Mesenchymal stem cell (in vitro differentiated cells and primary cell): ENCODE results near the gene DACT1.

Experiments used
- DNase-seq: peaks from one replicate; pipeline ENCODE4 v3.0.0-alpha.2; 2013
- H2AFZ ChIP-seq: one replicate; pipeline ENCODE4 v1.6.1; 2013; ENCODE audit warnings: low read depth, mild to moderate bottlenecking, control low read depth, inconsistent platforms, low read length, moderate library complexity
- H2AK5ac ChIP-seq: 2 replicates; pipeline ENCODE4 v1.6.1; 2013; ENCODE audit warnings: low read length, moderate library complexity, mild to moderate bottlenecking, inconsistent platforms; ENCODE audit not compliant: severe bottlenecking
- H2BK120ac ChIP-seq: one replicate; pipeline ENCODE4 v1.6.1; 2013; ENCODE audit warnings: low read depth, mild to moderate bottlenecking, inconsistent platforms, low read length, moderate library complexity
- H2BK12ac ChIP-seq, 2 experiments: one replicate each; pipeline ENCODE4 v1.6.1; 2013; ENCODE audit warnings: inconsistent platforms in 2 of 2, low read length in 2 of 2, mild to moderate bottlenecking in 2 of 2, moderate library complexity in 2 of 2, control low read depth in 1 of 2
- H2BK15ac ChIP-seq: one replicate; pipeline ENCODE4 v1.6.1; 2013; ENCODE audit warnings: mild to moderate bottlenecking, low read depth, inconsistent platforms; ENCODE audit not compliant: poor library complexity, severe bottlenecking
- H2BK5ac ChIP-seq: 2 replicates; pipeline ENCODE4 v1.6.1; 2013; ENCODE audit warnings: low read depth, mild to moderate bottlenecking, low read length, control low read depth, inconsistent platforms; ENCODE audit not compliant: poor library complexity, severe bottlenecking
- H3K14ac ChIP-seq, 2 experiments: one replicate each; pipeline ENCODE4 v1.6.1; 2013; ENCODE audit warnings: inconsistent platforms in 2 of 2, low read length in 2 of 2, control low read depth in 1 of 2, mild to moderate bottlenecking in 1 of 2, moderate library complexity in 1 of 2
- H3K18ac ChIP-seq, 2 experiments: one replicate each; pipeline ENCODE4 v1.6.1; 2013; ENCODE audit warnings: inconsistent platforms in 2 of 2, low read length in 2 of 2, control low read depth in 1 of 2, low read depth in 1 of 2, mild to moderate bottlenecking in 1 of 2
- H3K23ac ChIP-seq, 2 experiments: one replicate each; pipeline ENCODE4 v1.6.1; 2013; ENCODE audit warnings: inconsistent platforms in 2 of 2, low read length in 2 of 2, mild to moderate bottlenecking in 2 of 2, moderate library complexity in 2 of 2, control low read depth in 1 of 2
- H3K27ac ChIP-seq: 2 replicates; pipeline ENCODE4 v1.5.1; 2013; ENCODE audit warnings: mild to moderate bottlenecking, moderate library complexity, low read length, control low read depth, inconsistent platforms; ENCODE audit not compliant: poor library complexity, severe bottlenecking
- H3K27me3 ChIP-seq, 2 experiments: 2 replicates each; pipeline versions ENCODE4 v1.6.1 to v1.7.0; 2013; ENCODE audit warnings: low read length in 2 of 2, mild to moderate bottlenecking in 2 of 2, moderate library complexity in 2 of 2, control low read depth in 1 of 2, inconsistent platforms in 1 of 2; ENCODE audit not compliant: control insufficient read depth in 1 of 2, insufficient read depth in 1 of 2
- H3K36me3 ChIP-seq, 2 experiments: 2 replicates each; pipeline versions ENCODE4 v1.6.1 to v1.7.0; 2013; ENCODE audit warnings: low read length in 2 of 2, control low read depth in 1 of 2, inconsistent platforms in 1 of 2, low read depth in 1 of 2, mild to moderate bottlenecking in 1 of 2; ENCODE audit not compliant: insufficient read depth in 2 of 2, control insufficient read depth in 1 of 2
- H3K4ac ChIP-seq, 2 experiments: one replicate each; pipeline ENCODE4 v1.6.1; 2013; ENCODE audit warnings: inconsistent platforms in 2 of 2, low read length in 2 of 2, mild to moderate bottlenecking in 2 of 2, moderate library complexity in 2 of 2, control low read depth in 1 of 2, low read depth in 1 of 2
- H3K4me1 ChIP-seq: 2 replicates; pipeline ENCODE4 v1.6.1; 2013; ENCODE audit warnings: low read depth, low read length, control low read depth; ENCODE audit not compliant: control insufficient read depth, insufficient read depth
- H3K4me2 ChIP-seq: 2 replicates; pipeline ENCODE4 v1.6.1; 2013; ENCODE audit warnings: low read length, mild to moderate bottlenecking, inconsistent platforms; ENCODE audit not compliant: poor library complexity, severe bottlenecking
- H3K4me3 ChIP-seq, 2 experiments: 2 replicates each; pipeline versions ENCODE4 v1.5.1 to v1.7.0; 2013; ENCODE audit warnings: low read length in 2 of 2, mild to moderate bottlenecking in 2 of 2, control low read depth in 1 of 2, low read depth in 1 of 2; ENCODE audit not compliant: insufficient read depth in 1 of 2
- H3K79me1 ChIP-seq: replicated peaks from 2 replicates; pipeline ENCODE4 v1.6.1; 2013; ENCODE audit warnings: mild to moderate bottlenecking, control low read depth, low read length, inconsistent platforms; ENCODE audit not compliant: poor library complexity, severe bottlenecking
- H3K9ac ChIP-seq: 2 replicates; pipeline ENCODE4 v1.7.0; 2013; ENCODE audit warnings: mild to moderate bottlenecking, low read length, moderate library complexity
- H3K9me3 ChIP-seq: 2 replicates; pipeline ENCODE4 v1.7.0; 2013; ENCODE audit warnings: mild to moderate bottlenecking, low read length; ENCODE audit not compliant: control insufficient read depth
- H4K8ac ChIP-seq: one replicate; pipeline ENCODE4 v1.6.1; 2013; ENCODE audit warnings: inconsistent platforms, mild to moderate bottlenecking, low read length, moderate library complexity
- H4K91ac ChIP-seq: one replicate; pipeline ENCODE4 v1.6.1; 2013; ENCODE audit warnings: mild to moderate bottlenecking, low read length, inconsistent platforms
- WGBS: methylation state at CpG from one replicate; pipeline ENCODE4 v1.1.7; 2013; ENCODE audit warnings: mixed read lengths; 5-methylcytosine and 5-hydroxymethylcytosine counted together

The DACT1 gene

GRCh38 chr14:58629281-58629680 lies 8.5 kb upstream of the DACT1 start:
- Histone ChIP-seq H3K4me3 (no peak overlapping the region), H3K9ac (no peak overlapping the region), H3K4me2 (no peak overlapping the region), H3K36me3 (no peaks in the 10 kb centered on the region), H2BK5ac (no peak overlapping the region), H2BK15ac (no peak overlapping the region), H3K4me1 (peaks cover 1% of the 10 kb centered on the region), H2AFZ (no peak overlapping the region), H3K14ac (no peak overlapping the region), H3K23ac (no peak overlapping the region), H2AK5ac (no peak overlapping the region), H3K4ac (no peak overlapping the region), H4K8ac (no peak overlapping the region), H3K27ac (no peak overlapping the region), H3K79me1 (no peaks in the 10 kb centered on the region), H2BK120ac (no peak overlapping the region), H2BK12ac (no peak overlapping the region), H3K18ac (no peak overlapping the region), H3K9me3 (no peaks in the 10 kb centered on the region), H4K91ac (no peak overlapping the region), H3K27me3 (peaks cover 11 to 41% of the 10 kb centered on the region in 2 experiments)
- WGBS: 40% methylated on average over 1 of the region's 1 CpG
- no peak for DNase-seq

- WGBS: 45% methylated on average over 18 of the region's 18 CpGs
- no peak overlapping the region for H4K91ac ChIP-seq
Observed at GRCh38 chr14:58631732-58632131, 6.0 kb upstream of the DACT1 start.

GRCh38 chr14:58633831-58634230 lies 3.9 kb upstream of the DACT1 start:
- Histone ChIP-seq H3K14ac (no peak overlapping the region), H3K4ac (no peak overlapping the region), H2BK15ac (no peak overlapping the region), H2AK5ac (no peak overlapping the region), H4K8ac (no peak overlapping the region), H3K79me1 (no peaks in the 10 kb centered on the region), H2BK5ac (no peak overlapping the region), H2BK12ac (no peak overlapping the region), H3K18ac (no peak overlapping the region), H3K36me3 (no peaks in the 10 kb centered on the region), H3K4me1 (peaks cover 1% of the 10 kb centered on the region), H2BK120ac (no peak overlapping the region), H3K9me3 (no peaks in the 10 kb centered on the region), H3K27ac (no peak overlapping the region), H3K9ac (no peak overlapping the region), H3K23ac (no peak overlapping the region), H3K27me3 (peaks cover 18 to 49% of the 10 kb centered on the region in 2 experiments), H3K4me2 (no peak overlapping the region), H4K91ac (no peak overlapping the region), H2AFZ (no peak overlapping the region), H3K4me3 (no peak overlapping the region)
- 12% methylated on average over 3 of the region's 3 CpGs for WGBS
- peak; percentile 43 for DNase-seq

More at GRCh38 chr14:58631732-58632131, 6.0 kb upstream of the DACT1 start:
- Histone ChIP-seq H2AFZ (peak overlapping the region; percentile 18), H3K36me3 (no peaks in the 10 kb centered on the region), H4K8ac (peak overlapping the region; percentile 7), H3K9ac (no peak overlapping the region), H3K18ac (no peak overlapping the region), H2BK5ac (no peak overlapping the region), H3K4me1 (peaks cover 1% of the 10 kb centered on the region), H3K4ac (no peak overlapping the region), H3K4me3 (no peak overlapping the region), H3K14ac (no peak overlapping the region), H2BK120ac (no peak overlapping the region), H2BK12ac (no peak overlapping the region), H3K27ac (no peak overlapping the region), H2AK5ac (no peak overlapping the region), H3K27me3 (peaks cover 17 to 60% of the 10 kb centered on the region in 2 experiments), H2BK15ac (no peak overlapping the region), H3K23ac (no peak overlapping the region), H3K9me3 (no peaks in the 10 kb centered on the region), H3K79me1 (no peaks in the 10 kb centered on the region), H3K4me2 (no peak overlapping the region)
- no peak for DNase-seq

- H3K27ac ChIP-seq: no peak overlapping the region
- no peak overlapping the region for H2AK5ac ChIP-seq
- H3K4me3 ChIP-seq: no peak overlapping the region
- no peak overlapping the region for H3K4ac ChIP-seq
- WGBS: 57% methylated on average over 5 of the region's 5 CpGs
- no peak overlapping the region for H2AFZ ChIP-seq
- no peak overlapping the region for H2BK15ac ChIP-seq
- peaks cover 18 to 42% of the 10 kb centered on the region in 2 experiments for H3K27me3 ChIP-seq
- no peaks in the 10 kb centered on the region for H3K36me3 ChIP-seq
- H4K91ac ChIP-seq: no peak overlapping the region
- no peak for DNase-seq
- H3K79me1 ChIP-seq: no peaks in the 10 kb centered on the region
- no peak overlapping the region for H4K8ac ChIP-seq
- no peak overlapping the region for H3K14ac ChIP-seq
- no peak overlapping the region for H3K9ac ChIP-seq
- H3K18ac ChIP-seq: no peak overlapping the region
- H3K4me1 ChIP-seq: peaks cover 1% of the 10 kb centered on the region
- H3K9me3 ChIP-seq: no peaks in the 10 kb centered on the region
- no peak overlapping the region for H2BK5ac ChIP-seq
- no peak overlapping the region for H2BK12ac ChIP-seq
- no peak overlapping the region for H3K23ac ChIP-seq
- H3K4me2 ChIP-seq: no peak overlapping the region
- H2BK120ac ChIP-seq: no peak overlapping the region
Observed at GRCh38 chr14:58634406-58635090, 3.2 kb upstream of the DACT1 start.
